HG03575 (cell line): ENCODE data around the gene TMEM218.
A peak's percentile ranks its signal among the peaks of the same experiment; 100 is the strongest.

Source experiments
- ATAC-seq: cut with Tn5 transposase; IDR thresholded peaks from one replicate; pipeline ENCODE4 v1.9.1; 2021; ENCODE audit not compliant: unreplicated experiment, insufficient number of reproducible peaks, low FRiP score; ENCODE audit errors: extremely low read depth

TMEM218 gene

DNA sequence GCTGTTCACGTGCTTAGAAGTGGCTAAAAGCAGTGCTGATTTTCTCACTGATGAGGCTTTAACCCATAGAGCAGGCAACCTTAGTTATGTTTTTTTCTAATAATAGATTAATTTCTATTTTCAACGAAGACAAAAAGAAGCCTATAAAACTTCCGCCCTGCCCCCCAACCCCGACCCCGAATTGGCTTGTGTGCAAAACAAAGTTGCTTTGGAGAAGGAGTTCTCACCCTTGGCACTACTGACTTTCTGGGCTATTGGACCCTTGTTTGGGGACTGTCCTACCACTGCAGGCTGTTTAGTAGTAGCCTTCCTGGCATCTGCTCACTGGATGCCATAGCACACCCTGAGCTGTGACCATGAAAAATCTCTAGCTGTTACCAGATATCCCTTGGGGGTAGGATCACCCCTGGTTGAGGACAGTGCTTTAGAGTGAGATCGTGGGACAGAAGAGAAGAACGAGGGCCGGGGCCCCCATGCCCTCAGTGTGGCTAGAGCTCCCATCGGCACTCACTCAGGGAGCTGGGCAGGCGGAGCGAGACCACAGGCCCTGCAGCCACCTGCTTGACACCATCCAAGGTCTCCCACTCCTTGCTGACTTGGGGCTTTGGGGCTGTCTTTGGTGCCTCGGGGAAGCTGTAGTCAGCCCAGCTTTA is 31.4 kb downstream of the TMEM218 start:
- ATAC-seq: no peak

DNA sequence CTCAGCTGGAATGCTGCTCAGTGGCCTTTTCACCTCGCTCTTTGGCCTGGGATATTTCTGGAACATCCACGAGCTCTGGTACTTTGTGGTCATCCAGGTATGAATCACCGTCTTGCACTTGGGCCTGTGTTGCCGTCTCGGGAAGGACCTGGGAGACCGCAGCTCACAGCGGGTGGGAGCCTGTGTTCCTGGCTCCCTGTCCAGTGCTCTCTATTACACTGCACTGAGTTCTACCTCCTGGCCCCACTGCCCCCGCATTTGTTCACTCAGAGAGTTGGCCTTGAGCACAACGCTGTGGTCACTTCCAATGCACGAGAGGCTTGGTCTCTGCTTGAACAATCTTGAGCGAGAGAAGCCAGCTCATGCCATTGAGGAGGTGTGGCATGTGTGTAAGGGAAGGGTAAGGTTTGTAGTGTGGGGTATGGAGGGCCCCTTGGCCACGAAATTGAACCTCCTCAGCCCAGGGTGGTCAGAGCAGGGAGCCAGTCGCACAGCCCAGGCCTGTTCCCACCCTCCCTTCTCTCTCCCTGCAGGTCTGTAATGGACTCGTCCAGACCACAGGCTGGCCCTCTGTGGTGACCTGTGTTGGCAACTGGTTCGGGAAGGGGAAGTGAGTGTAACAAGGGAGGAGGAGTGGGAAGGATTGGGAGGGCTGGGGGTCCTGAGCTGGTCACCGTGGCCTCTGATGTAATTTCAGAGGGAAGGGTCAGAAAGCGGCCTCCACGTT is 32.1 kb downstream of the TMEM218 start:
- ATAC-seq: no peak

- no peak for ATAC-seq
Observed at GRCh38 chr11:125078516-125079140, 32.8 kb downstream of the TMEM218 start.

DNA sequence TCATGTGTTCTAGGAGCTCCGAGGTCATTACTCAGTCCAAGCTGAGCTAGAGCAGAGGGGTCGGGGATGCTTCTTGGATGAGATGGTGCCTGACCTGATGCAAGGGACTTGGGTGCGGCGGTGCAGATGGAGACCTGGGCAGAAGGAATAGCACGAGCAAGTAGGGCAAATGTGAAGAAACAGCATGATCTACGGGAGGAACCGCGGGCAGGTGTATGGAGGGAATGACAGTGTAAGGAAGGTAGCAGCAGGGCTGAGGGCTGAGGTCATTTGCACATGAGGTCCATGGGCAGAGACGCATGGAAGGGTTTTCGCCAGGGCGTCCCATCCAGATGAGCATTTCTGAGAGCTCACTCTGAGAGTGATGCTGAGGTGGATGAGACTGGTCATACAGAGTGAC is 33.4 kb downstream of the TMEM218 start:
- ATAC-seq: no peak

- ATAC-seq: no peak
Observed at GRCh38 chr11:125076378-125076945, 35.0 kb downstream of the TMEM218 start.

- no peak for ATAC-seq
Observed at GRCh38 chr11:125075900-125076317, 35.5 kb downstream of the TMEM218 start.

- no peak for ATAC-seq
Observed at GRCh38 chr11:125075242-125075625, 36.2 kb downstream of the TMEM218 start.

DNA sequence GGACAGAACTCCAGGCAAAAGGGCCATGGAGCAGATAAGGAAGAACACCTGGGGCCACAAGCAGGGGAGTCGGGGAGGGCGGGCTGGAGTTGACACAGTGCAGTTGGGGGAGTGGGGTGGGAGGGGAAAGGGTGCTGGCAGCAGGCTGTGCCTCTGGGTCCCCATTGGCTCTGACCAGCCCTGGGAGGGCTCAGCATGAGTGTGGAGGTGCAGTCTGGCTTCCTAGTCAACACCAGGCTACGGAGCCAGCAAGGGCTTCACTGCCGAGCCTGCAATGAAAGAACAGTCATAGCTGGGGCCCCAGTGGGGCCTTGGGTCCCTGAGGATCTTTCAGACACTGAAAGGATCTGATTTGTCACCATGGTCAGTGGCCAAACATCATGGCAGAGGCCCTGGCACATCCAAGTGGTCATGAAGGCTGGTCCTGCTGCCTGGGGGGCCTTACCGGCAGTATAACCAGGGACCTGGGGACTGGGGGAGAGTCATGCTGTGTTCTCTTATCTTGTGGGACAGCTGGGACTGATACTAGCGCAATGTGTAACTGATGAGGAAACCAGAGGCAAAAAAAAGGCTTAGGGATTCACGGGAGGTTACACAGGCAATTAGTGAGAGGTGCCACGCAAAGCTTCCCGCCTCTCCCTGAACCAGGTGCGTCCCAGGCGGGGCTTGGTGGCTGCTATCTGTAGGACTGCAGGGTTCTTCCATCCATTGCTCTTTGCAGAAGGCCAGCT is 36.8 kb downstream of the TMEM218 start:
- no peak for ATAC-seq

GRCh38 chr11:125073616-125074483 is 37.6 kb downstream of the TMEM218 start:
- no peak for ATAC-seq

- no peak for ATAC-seq
Observed at GRCh38 chr11:125072961-125073590, 38.4 kb downstream of the TMEM218 start.

DNA sequence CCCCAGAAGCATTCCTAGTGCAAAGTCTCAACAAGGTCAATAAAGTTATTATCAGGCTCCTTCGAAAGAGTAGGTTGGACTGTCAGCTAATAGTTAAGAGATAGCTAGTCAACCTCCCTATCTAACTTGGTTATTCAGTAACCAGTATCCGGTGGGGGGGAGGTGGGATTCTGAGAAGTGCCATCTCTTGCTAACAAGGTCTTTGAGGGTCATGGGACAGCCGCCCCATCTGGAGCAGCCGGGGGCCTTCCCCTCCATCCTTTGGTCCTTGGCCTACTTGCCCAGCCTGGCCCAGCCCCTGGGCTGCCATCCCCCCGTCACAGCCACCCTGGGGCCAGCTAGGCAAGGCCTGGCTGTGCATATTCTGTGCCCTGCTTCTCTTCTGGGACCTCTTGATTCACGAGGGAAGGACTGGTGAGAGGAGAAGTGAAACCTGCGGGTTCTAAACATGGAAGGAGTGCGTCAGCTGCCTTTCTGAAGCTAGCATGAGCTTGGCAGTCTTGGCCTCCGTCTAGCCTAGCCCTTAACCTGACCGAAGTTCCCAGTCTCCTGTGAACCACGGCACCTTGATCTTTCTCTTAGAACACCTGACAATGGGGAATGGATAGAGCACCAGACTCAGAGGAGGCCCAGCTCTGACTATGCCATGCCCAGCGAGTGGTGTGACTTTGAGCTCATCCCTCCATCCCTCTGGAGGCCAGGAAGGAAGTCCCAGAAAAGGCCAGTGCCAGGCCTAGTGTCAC is 39.0 kb downstream of the TMEM218 start:
- ATAC-seq: peak; percentile 88

- no peak for ATAC-seq
Observed at GRCh38 chr11:125071846-125072217, 39.6 kb downstream of the TMEM218 start.

DNA sequence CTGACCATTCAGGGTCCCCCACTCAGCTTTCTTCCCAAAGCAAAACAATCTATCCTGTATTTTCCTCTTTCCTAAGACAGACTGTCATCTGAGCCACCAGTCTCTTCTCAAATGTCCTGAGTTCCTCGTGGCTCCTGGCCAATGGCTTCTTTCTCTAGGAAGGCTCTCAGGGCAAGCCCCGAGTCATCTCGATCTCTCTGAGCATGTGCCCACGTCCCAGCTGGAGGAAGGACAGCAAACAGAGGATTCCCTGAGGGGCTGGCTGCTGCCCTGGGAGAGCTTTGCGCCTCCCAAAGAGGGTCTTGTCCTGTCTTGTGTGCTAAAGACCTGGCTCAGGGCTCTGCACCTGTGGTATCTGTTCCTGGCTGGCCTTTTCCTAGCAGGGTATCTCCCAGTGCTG is 40.0 kb downstream of the TMEM218 start:
- ATAC-seq: no peak

DNA sequence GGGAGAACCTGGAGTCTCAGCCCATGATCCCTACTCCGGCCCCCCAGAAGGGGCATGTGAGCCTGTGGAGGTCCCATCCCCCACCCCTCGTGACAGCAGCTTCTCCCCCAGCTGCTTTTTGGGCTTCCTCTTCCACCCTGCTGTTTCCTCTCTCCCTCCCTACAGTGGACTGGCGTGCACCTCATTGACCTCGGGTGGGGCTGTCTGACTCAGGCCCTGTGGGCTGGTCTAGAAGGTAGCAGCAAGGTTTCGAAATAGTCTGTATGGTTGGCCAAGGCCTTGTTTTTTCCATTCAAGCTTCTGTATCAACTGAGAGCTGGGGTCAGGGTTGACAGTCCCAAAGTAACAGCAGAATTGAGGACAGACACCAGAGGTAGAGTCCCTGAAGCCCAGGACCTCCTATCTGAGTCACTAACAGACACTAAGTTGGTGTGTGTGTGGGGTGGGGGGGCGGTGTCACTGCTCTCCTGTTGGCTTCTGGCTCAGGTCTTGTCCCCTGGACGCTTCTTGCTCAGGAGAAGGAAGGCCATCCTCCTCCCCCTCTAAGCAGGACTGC is 40.6 kb downstream of the TMEM218 start:
- ATAC-seq: peak; percentile 45

- no peak for ATAC-seq
Observed at GRCh38 chr11:125069796-125070195, 41.6 kb downstream of the TMEM218 start.

DNA sequence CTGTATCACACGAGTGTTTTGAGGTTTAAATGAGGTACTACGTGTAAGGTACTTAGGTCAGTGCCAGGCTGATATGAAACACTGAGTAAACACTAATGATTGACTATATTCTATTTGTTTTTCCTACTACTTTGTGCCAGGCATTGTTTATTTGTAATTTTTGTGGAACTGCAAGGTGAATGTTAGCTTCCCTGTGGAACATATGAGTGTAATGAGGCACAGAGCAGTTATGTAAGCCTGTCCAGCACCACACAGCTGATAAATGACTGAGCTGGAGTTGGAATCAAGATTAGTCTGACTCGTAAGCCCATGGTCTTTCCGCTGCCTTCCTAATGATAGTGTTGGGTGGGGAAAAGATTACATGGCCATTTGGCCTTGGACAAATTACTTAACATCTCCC is 42.4 kb downstream of the TMEM218 start:
- ATAC-seq: no peak

- ATAC-seq: no peak
Observed at GRCh38 chr11:125068368-125068767, 43.1 kb downstream of the TMEM218 start.
